Measurements from ENCODE around the gene MAOB.

GRCh38 chrX:43847352-43847751, 34.9 kb downstream of the MAOB start:
- TF ChIP-seq CTCF (conservative IDR thresholded peaks at IDR 0.05 in 1 of 2, IDR thresholded peaks at IDR 0.05 in 1 of 2; ENCODE audit: low read depth in 1 of 2, low read length in 2 of 2), result no peak
- no peak for TF ChIP-seq EZH2 (IDR thresholded peaks at IDR 0.05; ENCODE audit: low read length, missing control alignments)

All from fibroblast of lung (primary cell).